ENCODE results near the gene WNT7B. TPM values are rescaled to one million over a fixed set of nuclear protein-coding genes. Genes with fewer than 3 reads are reported as not detected.

The WNT7B gene
- total and polyA plus RNA-seq, 10 of the 15 experiments (the other 5 are each of a cell fraction or from before 2014, with no cell fraction given), result 0.12 TPM; not detected in 9

- Histone ChIP-seq H3K36me3 (ENCODE audit: control insufficient read depth in 2 of 2, insufficient read depth in 2 of 2, low read length in 1 of 2) (no peaks in the 10 kb centered on the region), H3K27ac (ENCODE audit: control insufficient read depth, insufficient read depth) (no peak overlapping the region), H2AFZ (ENCODE audit: control insufficient read depth, low read depth, low read length) (no peak overlapping the region), H3K9ac (ENCODE audit: control insufficient read depth, insufficient read depth, low read length) (no peak overlapping the region), H3K79me2 (ENCODE audit: control insufficient read depth, insufficient read depth, low read length) (no peaks in the 10 kb centered on the region), H3K4me3 (no peak overlapping the region), H3K4me1 (ENCODE audit: control insufficient read depth, insufficient read depth, low read length) (no peaks in the 10 kb centered on the region), H3K4me2 (ENCODE audit: control insufficient read depth, insufficient read depth) (no peak overlapping the region), H3K27me3 (replicated peaks in 1 of 2; ENCODE audit: control insufficient read depth in 2 of 2, insufficient read depth in 2 of 2, low read length in 1 of 2) (peaks cover 0 to 2% of the 10 kb centered on the region in 2 experiments; a peak in 3 of 4 replicates), H3K9me3 (replicated peaks; ENCODE audit: control insufficient read depth, insufficient read depth, low read length) (no peaks in the 10 kb centered on the region), H4K20me1 (ENCODE audit: control insufficient read depth, insufficient read depth) (no peaks in the 10 kb centered on the region)
- in situ Hi-C loops (cut with MboI), result no loop called here
- no TSS peak for BruUV-seq (replicated peaks)
- DNase-seq (ENCODE audit: low read depth, low spot score) (no peak), FAIRE-seq (no peak), ATAC-seq (no peak)
- POLR2A ChIA-PET, result no interaction called here
- SMC1A ChIA-PET (ENCODE audit: uncharacterized antibody, unreplicated experiment), result no interaction called here
- WGBS (ENCODE audit: insufficient coverage, insufficient replicate concordance, low lambda C conversion rate, missing lambda C conversion rate), result 36% methylated on average over 22 of the region's 22 CpGs
- intact Hi-C loops (cut with micrococcal nuclease; ENCODE audit: unreplicated experiment), result no loop called here
- CTCF ChIA-PET, result no interaction called here
- RAD21 ChIA-PET (ENCODE audit: unreplicated experiment), result no interaction called here
- TF ChIP-seq SREBF1 (IDR thresholded peaks at IDR 0.05; ENCODE audit: low read length) (no peak), ZNF687 (IDR thresholded peaks at IDR 0.05) (no peak), MTA3 (IDR thresholded peaks at IDR 0.05; ENCODE audit: borderline replicate concordance, low read length) (no peak), NR2C2 (IDR thresholded peaks at IDR 0.05; ENCODE audit: borderline replicate concordance, control insufficient read depth, insufficient read length, low read depth) (no peak), NFYB (IDR thresholded peaks at IDR 0.05; ENCODE audit: insufficient read depth, low read depth, low read length) (no peak), CEBPB (IDR thresholded peaks at IDR 0.05; ENCODE audit: borderline replicate concordance in 1 of 2, low read depth in 2 of 2, low read length in 2 of 2) (no peak), HDAC6 (IDR thresholded peaks at IDR 0.05; ENCODE audit: unreplicated experiment) (no peak), ZNF384 (IDR thresholded peaks at IDR 0.05; ENCODE audit: borderline replicate concordance, low read depth, low read length) (no peak), ZSCAN29 (IDR thresholded peaks at IDR 0.05) (no peak), EZH2 (IDR thresholded peaks at IDR 0.05; ENCODE audit: borderline replicate concordance, control insufficient read depth, low read depth, low read length) (no peak), YBX1 (IDR thresholded peaks at IDR 0.05) (no peak), BHLHE40 (IDR thresholded peaks at IDR 0.05; ENCODE audit: borderline replicate concordance in 1 of 2, low read depth in 2 of 2, low read length in 1 of 2) (no peak), RCOR1 (conservative IDR thresholded peaks at IDR 0.05; ENCODE audit: low read depth, low read length) (no peak), MEF2A (IDR thresholded peaks at IDR 0.05; ENCODE audit: insufficient read depth, low read depth, low read length) (no peak), MTA2 (IDR thresholded peaks at IDR 0.05; ENCODE audit: low read depth) (no peak), CHD1 (IDR thresholded peaks at IDR 0.05; ENCODE audit: low read depth, low read length) (no peak), JUNB (IDR thresholded peaks at IDR 0.05) (no peak)
- TF ChIP-seq, protein P1, sequence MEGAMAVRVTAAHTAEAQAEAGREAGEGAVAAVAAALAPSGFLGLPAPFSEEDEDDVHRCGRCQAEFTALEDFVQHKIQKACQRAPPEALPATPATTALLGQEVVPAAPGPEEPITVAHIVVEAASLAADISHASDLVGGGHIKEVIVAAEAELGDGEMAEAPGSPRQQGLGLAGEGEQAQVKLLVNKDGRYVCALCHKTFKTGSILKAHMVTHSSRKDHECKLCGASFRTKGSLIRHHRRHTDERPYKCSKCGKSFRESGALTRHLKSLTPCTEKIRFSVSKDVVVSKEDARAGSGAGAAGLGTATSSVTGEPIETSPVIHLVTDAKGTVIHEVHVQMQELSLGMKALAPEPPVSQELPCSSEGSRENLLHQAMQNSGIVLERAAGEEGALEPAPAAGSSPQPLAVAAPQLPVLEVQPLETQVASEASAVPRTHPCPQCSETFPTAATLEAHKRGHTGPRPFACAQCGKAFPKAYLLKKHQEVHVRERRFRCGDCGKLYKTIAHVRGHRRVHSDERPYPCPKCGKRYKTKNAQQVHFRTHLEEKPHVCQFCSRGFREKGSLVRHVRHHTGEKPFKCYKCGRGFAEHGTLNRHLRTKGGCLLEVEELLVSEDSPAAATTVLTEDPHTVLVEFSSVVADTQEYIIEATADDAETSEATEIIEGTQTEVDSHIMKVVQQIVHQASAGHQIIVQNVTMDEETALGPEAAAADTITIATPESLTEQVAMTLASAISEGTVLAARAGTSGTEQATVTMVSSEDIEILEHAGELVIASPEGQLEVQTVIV (IDR thresholded peaks at IDR 0.05; ENCODE audit: borderline replicate concordance, partially characterized antibody), result no peak
Observed at GRCh38 chr22:45880091-45880715, 96.8 kb downstream of the WNT7B start.
